Calu3 (cell line): ENCODE data around the gene APOE. TPM values are rescaled to one million over a fixed set of nuclear protein-coding genes. Genes with fewer than 3 reads are reported as not detected.
"Not testable (repeated sequence)": the region's sequence is repeated elsewhere in the genome, so short reads cannot be mapped to it uniquely, and the experiment has no call there.

Experiments used
- BruUV-seq: library from RNA; stranded (reverse); fragments of 400-500 nt; replicated peaks from 2 replicates; lab custom pipeline; 2021; lab: Mats Ljungman, UMichigan
- CTCF ChIA-PET: fragments of 300-600 bp; sonication (Branson Sonifier 250); formaldehyde crosslinking; loops from one replicate; lab custom pipeline; 2022; ENCODE audit warnings: antibody characterized with exemption; lab: Charles Lee
- DNase-seq: peaks from one replicate; pipeline ENCODE4 v3.0.0; 2022
- H3K27ac Mint-ChIP-seq: one replicate; pipeline ENCODE4 v1.8.0; 2022; ENCODE audit warnings: mixed read lengths; ENCODE audit not compliant: unreplicated experiment
- H3K27me3 Mint-ChIP-seq: one replicate; pipeline ENCODE4 v1.8.0; 2022; ENCODE audit warnings: mixed read lengths; ENCODE audit not compliant: unreplicated experiment
- H3K36me3 Mint-ChIP-seq: one replicate; pipeline ENCODE4 v1.8.0; 2022; ENCODE audit warnings: mild to moderate bottlenecking, moderate library complexity, mixed read lengths; ENCODE audit not compliant: insufficient read depth, unreplicated experiment
- H3K4me1 Mint-ChIP-seq: one replicate; pipeline ENCODE4 v1.8.0; 2022; ENCODE audit warnings: mild to moderate bottlenecking, low read depth, mixed read lengths; ENCODE audit not compliant: unreplicated experiment
- H3K4me3 Mint-ChIP-seq: one replicate; pipeline ENCODE4 v1.8.0; 2022; ENCODE audit warnings: mild to moderate bottlenecking, low read depth, moderate library complexity, mixed read lengths; ENCODE audit not compliant: unreplicated experiment
- H3K9me3 Mint-ChIP-seq: one replicate; pipeline ENCODE4 v1.8.0; 2022; ENCODE audit warnings: low read depth, mixed read lengths; ENCODE audit not compliant: unreplicated experiment
- intact Hi-C: fragments of 100-400 bp; cut with micrococcal nuclease; formaldehyde crosslinking; loops from one replicate; pipeline ENCODE4 v1.10.0; 2022; ENCODE audit not compliant: unreplicated experiment
- total RNA-seq: library from RNA; stranded (reverse); gene quantifications from 2 replicates; pipeline ENCODE4 v1.2.3, GENCODE V29; 2022
- TF ChIP-seq, protein P1 (sequence below): fragments of 200-600 bp; IDR thresholded peaks from one replicate; pipeline ENCODE4 v1.8.0; 2022; ENCODE audit warnings: antibody characterized with exemption; ENCODE audit not compliant: unreplicated experiment

The APOE gene
- total RNA-seq, 1 experiment from 2014 or later: 1.1 TPM

DNA sequence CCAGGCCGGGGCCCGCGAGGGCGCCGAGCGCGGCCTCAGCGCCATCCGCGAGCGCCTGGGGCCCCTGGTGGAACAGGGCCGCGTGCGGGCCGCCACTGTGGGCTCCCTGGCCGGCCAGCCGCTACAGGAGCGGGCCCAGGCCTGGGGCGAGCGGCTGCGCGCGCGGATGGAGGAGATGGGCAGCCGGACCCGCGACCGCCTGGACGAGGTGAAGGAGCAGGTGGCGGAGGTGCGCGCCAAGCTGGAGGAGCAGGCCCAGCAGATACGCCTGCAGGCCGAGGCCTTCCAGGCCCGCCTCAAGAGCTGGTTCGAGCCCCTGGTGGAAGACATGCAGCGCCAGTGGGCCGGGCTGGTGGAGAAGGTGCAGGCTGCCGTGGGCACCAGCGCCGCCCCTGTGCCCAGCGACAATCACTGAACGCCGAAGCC is 3.3 kb downstream of the APOE start:
- no peak overlapping the region for H3K4me3 Mint-ChIP-seq
- peaks cover 34% of the 10 kb centered on the region for H3K4me1 Mint-ChIP-seq
- no TSS peak for BruUV-seq
- H3K27ac Mint-ChIP-seq: no peak overlapping the region
- peaks cover 49% of the 10 kb centered on the region for H3K27me3 Mint-ChIP-seq
- no peak for DNase-seq
- intact Hi-C loops: no loop called here
- peaks cover 29% of the 10 kb centered on the region for H3K36me3 Mint-ChIP-seq
- H3K9me3 Mint-ChIP-seq: no peaks in the 10 kb centered on the region
- CTCF ChIA-PET: no interaction called here
- TF ChIP-seq, protein P1, sequence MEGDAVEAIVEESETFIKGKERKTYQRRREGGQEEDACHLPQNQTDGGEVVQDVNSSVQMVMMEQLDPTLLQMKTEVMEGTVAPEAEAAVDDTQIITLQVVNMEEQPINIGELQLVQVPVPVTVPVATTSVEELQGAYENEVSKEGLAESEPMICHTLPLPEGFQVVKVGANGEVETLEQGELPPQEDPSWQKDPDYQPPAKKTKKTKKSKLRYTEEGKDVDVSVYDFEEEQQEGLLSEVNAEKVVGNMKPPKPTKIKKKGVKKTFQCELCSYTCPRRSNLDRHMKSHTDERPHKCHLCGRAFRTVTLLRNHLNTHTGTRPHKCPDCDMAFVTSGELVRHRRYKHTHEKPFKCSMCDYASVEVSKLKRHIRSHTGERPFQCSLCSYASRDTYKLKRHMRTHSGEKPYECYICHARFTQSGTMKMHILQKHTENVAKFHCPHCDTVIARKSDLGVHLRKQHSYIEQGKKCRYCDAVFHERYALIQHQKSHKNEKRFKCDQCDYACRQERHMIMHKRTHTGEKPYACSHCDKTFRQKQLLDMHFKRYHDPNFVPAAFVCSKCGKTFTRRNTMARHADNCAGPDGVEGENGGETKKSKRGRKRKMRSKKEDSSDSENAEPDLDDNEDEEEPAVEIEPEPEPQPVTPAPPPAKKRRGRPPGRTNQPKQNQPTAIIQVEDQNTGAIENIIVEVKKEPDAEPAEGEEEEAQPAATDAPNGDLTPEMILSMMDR: no peak

DNA sequence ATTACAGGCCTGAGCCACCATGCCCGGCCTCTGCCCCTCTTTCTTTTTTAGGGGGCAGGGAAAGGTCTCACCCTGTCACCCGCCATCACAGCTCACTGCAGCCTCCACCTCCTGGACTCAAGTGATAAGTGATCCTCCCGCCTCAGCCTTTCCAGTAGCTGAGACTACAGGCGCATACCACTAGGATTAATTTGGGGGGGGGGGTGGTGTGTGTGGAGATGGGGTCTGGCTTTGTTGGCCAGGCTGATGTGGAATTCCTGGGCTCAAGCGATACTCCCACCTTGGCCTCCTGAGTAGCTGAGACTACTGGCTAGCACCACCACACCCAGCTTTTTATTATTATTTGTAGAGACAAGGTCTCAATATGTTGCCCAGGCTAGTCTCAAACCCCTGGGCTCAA is 4.2 kb downstream of the APOE start:
- no peak for DNase-seq
- CTCF ChIA-PET: interaction anchor here (0.6 kb wide), 1 partner anchor 73 kb away, joined by 4 read pairs; no protein-coding TSS in a partner anchor
- H3K27ac Mint-ChIP-seq: no peak overlapping the region
- intact Hi-C loops: no loop called here
- TF ChIP-seq, protein P1: no peak
- no TSS peak for BruUV-seq
- H3K27me3 Mint-ChIP-seq: peaks cover 40% of the 10 kb centered on the region
- H3K4me3 Mint-ChIP-seq: no peak overlapping the region
- H3K9me3 Mint-ChIP-seq: no peaks in the 10 kb centered on the region
- peaks cover 43% of the 10 kb centered on the region for H3K4me1 Mint-ChIP-seq
- peaks cover 28% of the 10 kb centered on the region for H3K36me3 Mint-ChIP-seq

DNA sequence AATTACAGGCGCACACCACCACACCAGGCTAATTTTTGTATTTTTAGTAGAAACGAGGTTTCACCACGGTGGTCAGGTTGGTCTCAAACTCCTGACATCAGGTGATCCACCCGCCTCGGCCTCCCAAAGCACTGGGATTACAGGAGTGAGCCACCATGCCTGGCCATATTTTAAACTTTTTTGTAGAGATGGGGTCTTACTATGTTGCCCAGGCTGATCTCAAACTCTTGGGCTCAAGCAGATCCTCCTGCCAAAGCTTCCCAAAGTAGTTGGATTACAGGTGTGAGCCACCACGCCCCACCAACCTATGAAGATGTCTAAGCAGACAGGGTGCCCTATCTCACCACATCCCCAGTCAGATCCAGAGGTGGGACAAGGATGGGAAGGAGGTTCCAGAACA is 6.3 kb downstream of the APOE start:
- H3K9me3 Mint-ChIP-seq, DNase-seq, BruUV-seq, H3K27ac Mint-ChIP-seq, intact Hi-C loops, H3K4me3 Mint-ChIP-seq: not testable (repeated sequence)
- Mint-ChIP-seq H3K4me1 (peaks cover 37% of the 10 kb centered on the region), H3K27me3 (peaks cover 18% of the 10 kb centered on the region), H3K36me3 (peaks cover 17% of the 10 kb centered on the region)
- CTCF ChIA-PET: interaction anchor here (0.6 to 1.1 kb wide), 2 partner anchors 66 to 109 kb away, joined by 3 to 7 read pairs; partner anchors contain the start of gene NECTIN2

DNA sequence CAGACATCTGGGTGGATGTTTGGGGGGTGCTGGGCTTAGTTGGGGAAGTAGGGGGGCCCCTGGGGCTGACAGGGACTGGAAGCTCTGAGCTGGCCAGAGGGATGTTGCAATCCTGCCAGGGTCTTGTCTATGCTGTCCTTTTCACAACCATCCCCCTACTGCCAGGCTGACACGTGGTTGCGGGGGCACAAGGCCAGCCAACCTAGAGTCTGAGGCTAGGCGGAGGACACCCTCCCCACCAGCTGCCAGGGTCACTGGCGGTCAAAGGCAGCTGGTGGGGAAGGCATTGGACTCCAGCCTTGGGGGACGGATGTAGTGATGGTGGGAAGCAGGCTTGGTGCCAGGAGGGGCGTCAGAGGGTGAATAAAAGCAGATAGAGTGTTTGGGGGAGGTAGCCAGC is 7.3 kb downstream of the APOE start:
- Mint-ChIP-seq H3K27ac (no peak overlapping the region), H3K4me3 (no peak overlapping the region), H3K36me3 (peaks cover 21% of the 10 kb centered on the region), H3K4me1 (peaks cover 37% of the 10 kb centered on the region), H3K27me3 (peaks cover 10% of the 10 kb centered on the region), H3K9me3 (no peaks in the 10 kb centered on the region)
- intact Hi-C loops: no loop called here
- BruUV-seq: no TSS peak
- CTCF ChIA-PET: interaction anchor here (1.1 kb wide), 1 partner anchor 67 kb away, joined by 3 read pairs; the partner anchor contains the start of gene NECTIN2
- no peak for DNase-seq
- TF ChIP-seq, protein P1: no peak

DNA sequence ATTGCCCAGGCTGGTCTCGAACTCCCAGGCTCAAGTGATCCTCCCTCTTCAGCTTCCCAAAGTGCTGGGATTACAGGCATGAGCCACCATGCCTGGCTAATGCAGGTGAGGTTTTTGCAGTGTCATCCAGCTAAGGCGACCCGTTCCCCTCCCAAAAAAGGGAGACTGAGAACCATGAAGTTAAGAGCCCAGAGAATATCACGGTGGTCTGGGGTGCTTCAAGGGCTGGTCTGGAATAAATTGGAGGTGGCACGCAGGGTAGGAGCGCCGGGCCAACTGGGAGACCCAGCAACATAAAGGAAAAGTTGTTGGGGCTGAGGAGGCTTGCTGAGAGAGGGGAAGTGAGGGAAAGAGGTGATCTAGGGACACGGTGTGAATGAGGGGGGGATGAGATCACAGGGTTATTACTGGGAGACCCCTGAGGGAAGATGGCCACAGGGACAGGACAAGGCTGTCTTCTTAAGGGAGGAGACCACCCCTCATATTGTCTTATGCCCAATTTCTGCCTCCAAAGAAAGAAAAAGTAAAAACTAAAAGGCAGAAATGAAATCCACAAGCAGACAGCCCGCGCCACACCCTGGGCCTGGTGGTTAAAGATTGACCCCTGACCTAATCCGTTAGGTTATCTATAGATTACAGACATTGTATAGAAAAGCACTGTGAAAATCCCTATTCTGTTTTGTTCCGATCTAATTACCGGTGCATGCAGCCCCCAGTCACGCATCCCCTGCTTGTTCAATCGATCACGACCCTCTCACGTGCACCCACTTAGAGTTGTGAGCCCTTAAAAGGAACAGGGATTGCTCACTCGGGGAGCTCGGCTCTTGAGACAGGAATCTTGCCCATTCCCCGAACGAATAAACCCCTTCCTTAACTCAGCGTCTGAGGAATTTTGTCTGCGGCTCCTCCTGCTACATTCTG is 8.2 kb downstream of the APOE start:
- H3K27ac Mint-ChIP-seq: peak overlapping the region; percentile 96
- DNase-seq, H3K27me3 Mint-ChIP-seq, BruUV-seq, intact Hi-C loops, CTCF ChIA-PET, H3K9me3 Mint-ChIP-seq: not testable (repeated sequence)
- H3K36me3 Mint-ChIP-seq: peaks cover 21% of the 10 kb centered on the region
- peak overlapping the region; percentile 92 for H3K4me3 Mint-ChIP-seq
- H3K4me1 Mint-ChIP-seq: peaks cover 37% of the 10 kb centered on the region

DNA sequence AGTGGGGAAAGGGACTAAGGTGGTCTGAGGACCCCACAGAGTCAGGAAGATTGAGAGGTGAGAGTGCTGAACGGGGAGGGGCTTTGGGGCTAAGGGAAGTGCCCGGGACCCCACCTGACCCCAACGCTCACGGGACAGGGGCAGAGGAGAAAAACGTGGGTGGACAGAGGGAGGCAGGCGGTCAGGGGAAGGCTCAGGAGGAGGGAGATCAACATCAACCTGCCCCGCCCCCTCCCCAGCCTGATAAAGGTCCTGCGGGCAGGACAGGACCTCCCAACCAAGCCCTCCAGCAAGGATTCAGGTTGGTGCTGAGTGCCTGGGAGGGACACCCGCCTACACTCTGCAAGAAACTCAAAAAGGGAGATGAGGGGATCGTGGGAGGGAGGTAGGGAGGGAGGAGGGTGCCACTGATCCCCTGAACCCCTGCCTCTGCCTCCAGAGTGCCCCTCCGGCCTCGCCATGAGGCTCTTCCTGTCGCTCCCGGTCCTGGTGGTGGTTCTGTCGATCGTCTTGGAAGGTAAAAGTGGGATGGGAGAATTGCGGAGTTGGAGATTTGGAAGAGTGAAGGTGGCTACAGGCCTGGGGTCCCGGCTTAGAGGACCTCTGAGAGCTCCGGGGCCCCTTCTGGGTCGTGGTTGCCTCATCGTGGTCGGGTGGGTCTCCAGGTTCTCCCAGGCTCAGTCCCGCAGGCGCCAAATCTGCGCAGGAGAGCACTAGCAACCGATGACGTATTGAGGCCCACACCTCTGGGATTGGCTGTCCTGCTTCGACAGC is 9.0 kb downstream of the APOE start, which contains the start of gene APOC1:
Gene APOC1, plus strand, starts transcription at position 176 of the 774 bp plus-strand sequence. Its CDS starts 284 bp downstream, at position 460.
- H3K9me3 Mint-ChIP-seq, CTCF ChIA-PET, BruUV-seq, H3K27me3 Mint-ChIP-seq, intact Hi-C loops: not testable (repeated sequence)
- peaks cover 21% of the 10 kb centered on the region for H3K36me3 Mint-ChIP-seq
- H3K4me1 Mint-ChIP-seq: peaks cover 37% of the 10 kb centered on the region
- H3K4me3 Mint-ChIP-seq: peak within 1 kb of the TSS; percentile 92
- H3K27ac Mint-ChIP-seq: peak within 1 kb of the TSS; percentile 96
- peak; percentile 87 for DNase-seq
